Activated T-cell treated with anti-CD3 and anti-CD28 coated beads for 4 hours (primary cell): ENCODE data around the gene PPP1R3C.

ENCODE experiments used
- DNase-seq: peaks from one replicate; pipeline ENCODE4 v3.0.0-alpha.2; 2020

The PPP1R3C gene

DNA sequence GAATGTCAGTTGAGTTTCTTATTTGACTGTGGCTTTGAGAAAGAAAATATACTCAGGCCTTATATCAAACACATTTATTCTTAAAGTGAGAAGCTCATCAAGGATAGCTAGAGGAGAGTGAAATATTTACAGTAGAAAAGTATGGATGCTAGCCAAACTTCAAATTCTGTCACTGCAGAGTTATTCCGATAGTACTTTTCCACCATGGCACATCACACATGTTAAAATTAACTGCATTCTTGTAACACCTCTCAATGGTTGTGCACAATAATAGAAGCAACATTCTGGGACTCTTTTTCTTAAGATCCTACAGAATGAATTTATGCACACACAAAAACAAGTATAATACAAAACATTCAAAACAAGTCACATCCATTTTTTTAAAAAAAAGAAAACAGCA is 4.5 kb downstream of the PPP1R3C start:
- DNase-seq = no peak

DNA sequence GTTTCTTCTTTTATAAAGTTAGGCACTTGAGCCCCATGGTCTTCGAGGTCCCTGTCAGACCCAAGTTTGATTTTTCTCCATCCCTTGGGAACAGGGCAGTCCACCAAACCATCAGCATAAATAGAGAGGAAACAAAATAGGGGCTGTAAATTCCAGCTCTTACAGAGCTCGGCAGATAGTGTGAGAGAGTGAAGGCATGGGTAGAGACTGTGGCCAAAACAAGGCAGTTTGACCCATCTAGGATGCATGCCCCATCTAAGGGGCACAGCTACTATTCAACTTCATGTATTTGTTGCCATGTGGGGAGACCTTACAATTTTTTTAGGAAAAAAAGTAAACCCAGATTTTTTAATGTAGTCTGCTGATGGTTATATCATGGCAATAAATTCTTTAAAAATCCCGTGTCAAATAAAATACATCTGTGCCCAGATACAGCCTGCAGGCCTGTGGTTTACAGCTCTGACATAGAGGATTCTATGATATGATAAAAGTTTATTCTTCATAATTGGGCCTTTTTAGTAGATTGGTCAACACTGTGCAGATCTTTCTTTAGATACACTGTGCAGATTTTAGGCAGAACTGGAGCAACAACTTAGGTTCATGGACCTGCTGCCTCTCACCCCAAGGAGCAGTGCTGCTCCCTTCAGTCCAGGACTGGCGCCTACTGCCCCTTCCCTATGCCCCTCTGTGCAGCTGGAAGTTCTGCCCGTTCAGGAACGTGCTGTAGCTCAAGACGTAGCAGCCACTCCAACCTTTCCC is 5.3 kb downstream of the PPP1R3C start:
- no peak for DNase-seq

DNA sequence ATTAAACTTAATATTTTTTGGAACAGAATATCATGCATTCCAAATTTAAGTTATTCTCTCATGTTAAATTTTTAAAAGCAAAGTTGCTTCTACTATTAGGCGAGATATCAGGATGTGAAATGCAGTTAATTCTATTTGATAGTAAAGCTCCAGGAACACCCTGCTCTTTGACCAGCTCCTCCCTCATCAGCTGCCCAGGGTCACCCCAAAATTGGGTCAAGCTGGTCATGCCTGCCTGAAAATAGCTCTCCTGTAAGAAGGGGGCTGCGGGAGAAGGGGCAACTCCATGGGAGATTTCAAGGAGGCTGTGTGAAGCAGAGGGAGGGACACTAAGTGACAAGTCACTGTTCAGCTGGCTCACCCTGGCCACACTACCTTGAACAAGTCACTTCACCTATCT is 5.9 kb downstream of the PPP1R3C start:
- no peak for DNase-seq

DNA sequence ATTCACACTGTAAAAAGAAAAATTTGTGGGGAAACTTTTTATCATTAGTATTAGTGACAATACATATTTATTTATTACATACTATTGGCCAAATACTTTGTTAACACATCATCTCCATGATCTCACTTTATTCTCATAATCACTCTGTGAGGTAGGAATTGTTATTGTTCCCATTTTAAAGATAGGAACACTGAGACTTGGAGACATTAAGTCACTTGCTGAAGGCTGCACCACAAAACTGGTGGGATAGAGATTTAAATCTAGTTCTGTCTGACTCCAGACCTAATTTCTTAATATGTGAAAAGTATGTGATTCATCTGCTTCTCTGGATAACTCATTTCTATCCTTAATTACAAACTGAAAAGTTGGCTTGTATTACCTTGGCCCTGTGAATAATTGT is 8.2 kb downstream of the PPP1R3C start:
- DNase-seq = no peak

DNA sequence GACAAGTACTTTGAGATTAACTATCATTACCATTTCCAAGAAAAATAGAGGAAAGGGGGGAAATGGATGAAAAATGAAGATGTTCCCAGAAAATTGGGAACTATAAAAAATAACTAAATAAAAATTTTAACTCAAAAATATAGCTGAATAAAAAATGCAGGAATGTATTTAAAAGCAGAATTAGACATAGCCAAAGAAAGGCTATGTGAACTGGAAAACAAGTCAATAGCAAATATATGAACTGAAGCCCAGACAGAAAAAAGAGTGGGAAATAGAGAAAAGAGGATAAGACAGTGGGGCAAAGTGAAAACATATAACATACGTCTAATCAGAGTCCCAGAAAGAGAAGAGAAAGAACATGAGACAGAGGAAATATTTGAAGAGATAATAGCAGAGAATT is 10.3 kb downstream of the PPP1R3C start:
- no peak for DNase-seq

DNA sequence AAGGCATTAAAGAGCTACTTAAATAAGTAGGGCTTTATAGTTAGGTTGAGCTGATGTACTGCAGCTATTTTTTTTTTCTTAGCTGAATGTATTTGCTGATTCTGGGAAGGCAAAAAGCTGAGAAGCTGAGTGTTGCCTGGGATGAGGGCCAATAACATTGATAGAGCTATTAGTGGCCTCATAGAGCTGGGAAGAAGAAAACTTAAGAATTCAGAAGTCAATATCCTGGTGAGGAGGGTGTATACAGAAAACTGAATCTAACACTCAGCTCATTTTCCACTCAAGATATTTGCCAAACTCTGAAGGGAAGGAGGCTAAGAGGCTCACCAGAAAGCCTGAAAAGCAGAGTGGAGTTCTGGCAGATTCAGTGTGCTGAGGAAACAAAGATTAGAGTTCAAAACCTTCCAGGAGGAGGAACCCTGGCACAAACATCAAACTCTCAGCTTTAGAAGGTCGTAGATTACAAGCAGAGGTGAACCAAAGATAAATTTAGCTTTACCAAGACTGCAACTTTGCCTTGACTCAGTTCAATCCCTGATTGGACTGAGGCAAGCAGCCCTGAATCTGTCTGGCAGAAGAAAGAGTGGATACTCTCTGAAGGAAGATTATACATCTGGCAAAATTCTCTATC is 11.3 kb downstream of the PPP1R3C start:
- DNase-seq = no peak

DNA sequence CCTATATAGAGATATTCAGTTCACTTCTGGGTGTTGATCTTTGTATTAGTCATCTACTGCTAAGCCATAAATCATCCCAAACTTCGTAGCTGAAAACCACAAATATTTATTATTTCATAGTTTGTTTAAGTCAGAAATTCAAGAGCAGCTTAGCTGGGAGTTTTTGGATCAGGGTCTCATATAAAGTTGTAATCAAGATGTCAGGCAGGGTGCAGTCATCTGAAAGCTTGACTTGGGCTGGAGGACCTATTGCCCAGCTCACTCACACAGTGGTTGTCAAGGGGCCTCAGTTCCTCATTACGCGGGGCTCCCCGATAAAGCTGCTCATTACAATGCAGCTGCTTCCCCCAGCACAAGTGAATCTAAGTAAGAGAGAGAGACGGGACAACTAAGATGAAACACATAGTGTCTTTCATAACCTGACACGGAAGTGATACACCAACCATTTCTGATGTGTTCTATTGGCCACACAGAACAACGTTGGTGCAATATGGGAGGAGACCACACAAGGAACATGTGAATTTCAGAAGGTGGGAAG is 15.7 kb downstream of the PPP1R3C start:
- no peak for DNase-seq

DNA sequence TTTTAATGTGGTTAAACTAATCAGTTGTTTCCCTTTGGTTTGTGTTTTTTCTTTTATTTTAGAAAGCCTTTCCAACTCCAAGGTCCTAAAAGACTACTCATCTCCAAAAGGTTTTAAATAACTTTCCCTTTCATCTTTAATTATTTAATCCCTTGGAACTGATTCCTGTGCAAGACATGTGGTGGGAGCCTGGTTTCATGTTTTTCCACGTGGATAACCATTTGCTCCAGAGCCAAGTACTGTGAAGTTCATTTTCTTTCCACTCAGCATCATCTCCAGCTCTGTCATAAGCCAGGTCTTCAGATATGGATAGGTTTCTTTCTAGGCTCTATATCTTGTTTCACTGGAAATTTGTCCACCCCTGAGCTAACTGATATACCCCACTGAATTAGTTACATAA is 16.7 kb downstream of the PPP1R3C start:
- no peak for DNase-seq

DNA sequence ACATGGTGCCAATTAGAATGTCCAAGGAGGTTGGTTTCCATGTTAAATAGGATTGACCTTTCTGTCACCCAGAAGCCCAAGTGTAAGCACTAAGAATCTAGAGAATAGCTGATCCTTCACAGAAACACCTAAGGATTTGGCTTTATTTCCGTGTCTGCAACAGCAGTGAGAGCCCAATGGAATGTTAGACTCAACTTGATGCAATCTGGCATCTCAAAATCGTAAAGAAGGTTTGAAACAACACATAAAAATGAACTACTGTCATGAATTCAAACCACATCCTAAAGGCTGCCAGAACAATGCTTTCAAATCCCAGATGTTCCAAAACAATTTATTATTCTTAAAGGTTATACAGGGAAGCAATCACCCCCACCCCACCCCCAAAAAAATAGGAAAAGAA is 18.6 kb downstream of the PPP1R3C start:
- DNase-seq = no peak

DNA sequence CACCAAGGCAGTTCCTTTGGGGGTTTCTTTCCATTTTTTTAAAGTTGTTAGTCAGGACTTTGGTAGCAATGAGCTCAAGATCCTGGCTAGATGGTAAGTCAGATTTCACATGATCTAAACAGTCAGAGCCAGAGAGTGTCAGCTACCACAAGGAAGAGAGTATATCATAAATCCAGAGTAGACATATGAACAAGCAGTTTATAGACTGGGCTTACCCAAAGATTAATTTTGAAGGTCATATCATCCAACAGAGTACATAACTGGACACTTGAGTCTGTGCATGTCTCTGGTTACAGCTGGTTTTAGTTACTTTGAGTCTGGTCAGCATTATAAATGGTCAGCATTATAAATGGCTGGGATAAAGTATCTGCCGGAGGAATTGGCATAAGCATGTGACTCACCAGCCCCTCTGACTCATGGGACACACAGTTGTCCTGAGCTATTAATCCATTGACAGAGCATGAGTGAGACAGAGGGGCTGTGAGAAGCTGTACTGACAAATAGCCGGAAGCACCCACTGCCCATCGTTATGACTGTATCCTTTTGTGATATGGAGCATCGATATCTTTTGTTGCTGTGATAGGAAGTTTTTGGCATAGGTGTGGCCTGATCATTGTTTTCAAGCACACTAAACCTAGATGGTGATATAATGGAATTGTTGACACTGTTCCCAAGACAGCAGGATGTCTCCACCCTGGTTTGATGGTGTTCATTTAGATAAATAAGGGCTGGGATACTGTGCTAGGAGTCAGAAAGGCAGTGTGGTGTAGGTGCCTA is 19.3 kb downstream of the PPP1R3C start:
- DNase-seq = no peak

DNA sequence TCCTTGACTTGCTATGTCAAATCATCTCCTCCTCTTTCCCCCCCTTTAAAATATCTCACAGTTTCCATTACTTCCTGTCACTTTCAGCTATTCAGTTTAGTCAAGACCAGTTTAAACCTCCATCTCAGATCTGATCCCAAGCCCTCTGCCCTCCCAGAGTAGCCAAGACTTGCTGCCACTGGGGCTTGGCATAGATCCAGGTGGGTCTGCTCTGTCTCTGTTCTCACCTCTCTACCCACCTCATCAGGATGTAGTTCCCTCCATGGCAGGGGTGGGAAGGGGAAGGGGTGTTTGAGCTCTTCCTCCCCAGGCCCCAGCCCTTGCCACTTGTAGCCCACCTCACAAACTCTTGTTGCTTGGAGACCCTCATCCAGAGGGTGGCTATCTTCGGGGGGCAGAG is 22.0 kb downstream of the PPP1R3C start:
- no peak for DNase-seq

DNA sequence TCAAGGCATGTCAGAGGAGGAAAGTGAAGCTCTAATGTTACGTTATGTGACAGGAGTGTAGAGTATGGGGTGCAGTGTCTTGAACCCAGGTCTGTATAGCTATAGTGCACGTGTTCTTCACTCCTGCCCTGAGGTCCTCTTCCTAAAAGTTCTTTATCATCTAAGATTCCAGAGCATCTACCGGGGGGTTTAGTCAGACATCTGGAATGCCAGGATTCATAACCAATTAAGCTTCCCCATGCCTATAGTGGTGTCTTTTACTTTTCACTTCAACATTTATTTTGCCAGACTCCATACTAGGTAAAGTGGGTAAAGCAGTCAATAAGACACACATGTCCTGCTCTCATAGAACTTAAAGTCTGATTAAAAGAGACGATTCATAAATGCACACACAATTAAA is 22.4 kb downstream of the PPP1R3C start:
- no peak for DNase-seq

DNA sequence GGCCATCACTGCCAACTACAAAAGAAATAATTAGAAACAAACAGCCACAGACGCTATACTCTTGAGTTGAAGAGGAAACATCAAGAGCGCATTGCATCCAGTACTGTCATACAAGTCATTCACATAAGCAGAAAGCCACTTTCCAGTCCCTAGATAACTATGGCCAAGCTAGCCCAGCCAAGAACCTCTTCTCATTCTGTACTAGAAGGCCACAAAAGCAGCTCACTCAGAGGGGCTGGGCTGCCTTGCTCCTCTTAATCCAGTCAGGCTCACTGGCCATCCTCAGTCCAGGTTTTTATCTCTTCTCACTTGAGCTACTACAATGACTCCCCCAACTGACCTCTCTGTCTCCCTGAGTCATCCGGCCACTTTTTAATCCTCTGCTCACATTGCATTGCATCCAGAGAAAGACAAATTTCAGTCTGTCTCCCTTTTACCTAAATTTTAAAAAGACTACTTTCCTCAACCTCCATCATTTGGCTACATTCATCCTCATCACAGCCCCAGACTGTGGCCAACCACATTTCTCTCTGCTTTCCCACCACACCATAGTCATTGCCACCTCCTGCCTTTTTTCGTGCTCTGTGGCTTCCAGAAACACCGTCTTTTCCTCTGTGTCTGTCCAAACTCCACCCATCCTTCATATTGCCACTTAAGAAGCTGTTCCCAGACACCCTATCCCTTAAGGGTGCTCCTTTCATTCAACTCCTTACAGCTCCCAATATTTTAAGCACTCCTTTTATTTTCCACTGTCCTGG is 25.0 kb downstream of the PPP1R3C start:
- DNase-seq = no peak

DNA sequence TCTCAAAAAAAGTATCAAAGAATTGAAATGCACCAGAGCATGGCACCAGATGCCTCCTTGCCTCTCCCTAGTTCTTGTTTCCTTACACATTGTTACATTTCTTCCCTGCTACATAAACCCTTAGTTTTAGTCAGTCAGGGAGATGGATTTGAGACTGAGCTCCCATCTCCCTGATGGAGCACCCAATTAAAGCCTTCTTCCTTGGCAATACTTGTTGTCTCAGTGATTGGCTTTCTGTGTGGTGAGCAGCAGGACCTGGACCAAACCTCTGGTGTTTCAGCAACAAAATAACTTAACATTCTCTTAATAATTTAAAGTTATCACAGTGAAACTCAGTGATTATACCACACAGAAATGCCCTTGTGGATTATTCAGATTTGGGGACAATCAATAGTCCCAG is 26.9 kb downstream of the PPP1R3C start:
- no peak for DNase-seq

DNA sequence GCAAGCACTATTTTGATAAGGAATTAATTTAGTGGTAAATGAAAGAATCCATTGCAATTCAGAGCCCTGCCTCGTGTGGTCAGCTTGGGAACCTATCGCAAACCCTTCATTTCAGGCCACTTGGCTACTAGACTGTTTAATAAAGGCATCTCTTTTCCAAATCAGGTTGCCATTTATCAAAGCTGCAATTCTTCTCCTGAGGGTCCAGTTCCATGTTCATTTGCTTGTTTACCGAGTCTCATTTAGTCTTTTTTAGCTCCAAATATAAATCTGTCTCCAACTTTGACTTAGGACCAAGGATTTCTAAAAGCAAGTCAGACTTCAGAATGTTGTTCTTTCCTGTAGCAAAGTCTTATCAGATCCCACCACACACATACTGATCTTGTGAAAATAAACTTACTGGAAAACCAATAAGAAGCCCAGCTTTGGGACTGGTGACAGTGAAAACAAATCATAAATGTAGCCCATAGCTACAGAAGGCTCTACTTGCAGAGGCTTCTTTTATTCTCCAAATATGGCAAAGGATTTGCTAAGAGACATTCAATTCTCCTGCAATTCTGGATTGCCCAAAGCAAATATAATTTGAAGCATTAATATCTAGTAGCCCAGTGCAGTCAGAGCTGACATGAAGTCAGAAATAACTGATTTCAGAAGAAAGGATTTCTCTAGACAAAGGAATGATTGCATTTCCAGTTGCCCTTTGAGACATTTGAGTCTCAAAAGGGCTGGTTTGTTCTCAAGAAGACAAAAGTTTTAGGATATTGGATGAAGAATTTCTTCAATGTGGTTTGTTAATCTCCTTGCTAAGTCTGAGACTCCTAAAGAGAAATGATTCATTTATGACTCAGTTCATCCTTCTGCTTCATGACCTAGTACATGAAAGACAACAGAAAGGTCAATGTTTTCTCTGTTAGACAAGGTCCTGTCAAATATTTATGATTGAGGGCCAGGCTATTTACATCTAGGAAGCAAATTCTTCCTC is 28.0 kb downstream of the PPP1R3C start:
- no peak for DNase-seq

DNA sequence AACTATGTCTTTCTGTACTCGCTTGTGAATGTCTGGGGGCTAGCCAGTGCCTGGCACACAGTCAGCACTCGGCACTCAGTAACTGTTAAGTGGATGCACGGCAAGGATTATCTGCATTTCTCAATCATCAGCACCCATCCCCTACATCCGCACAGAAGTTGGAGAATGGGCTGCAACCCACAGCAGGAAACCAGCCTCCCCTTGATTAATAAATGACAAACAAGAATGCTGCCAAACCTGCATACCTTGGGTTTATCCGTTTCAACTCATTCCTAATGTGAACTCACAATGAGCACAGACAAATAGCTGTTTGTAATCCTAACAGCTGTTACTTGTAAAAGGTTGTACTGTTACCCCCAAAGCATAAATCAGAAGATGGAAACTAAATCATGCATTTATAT is 28.9 kb downstream of the PPP1R3C start:
- DNase-seq = no peak

DNA sequence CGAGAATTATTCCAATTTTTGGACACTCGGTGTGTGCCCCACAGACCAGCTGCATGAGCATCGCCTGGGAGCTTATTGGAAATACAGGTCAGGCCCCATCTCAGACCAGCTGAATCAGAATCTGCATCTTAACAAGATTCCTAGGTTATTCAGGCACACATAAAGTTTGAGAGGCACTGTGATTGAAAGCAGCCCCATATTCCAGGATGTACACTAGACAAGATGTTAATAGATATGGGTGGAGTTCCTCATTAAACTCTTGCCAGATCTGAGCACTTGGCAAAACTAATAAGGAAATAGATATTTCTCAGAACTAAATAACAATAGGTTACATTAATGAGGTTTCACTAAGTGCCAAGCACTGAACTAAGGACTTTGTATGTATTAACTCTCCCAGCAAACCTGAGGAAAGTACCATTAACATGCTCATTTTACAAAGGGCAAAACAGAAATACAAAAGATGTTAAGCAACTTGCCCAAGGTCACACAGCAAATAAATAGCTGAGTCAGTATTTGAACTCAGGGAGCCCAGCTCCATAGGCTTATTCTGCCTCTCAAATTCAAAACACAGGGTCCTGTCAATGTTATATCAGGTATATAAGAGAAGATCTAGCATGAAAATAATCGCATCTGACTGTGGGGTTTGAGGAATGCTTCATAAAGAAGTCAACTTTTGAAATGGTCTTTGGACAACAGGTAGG is 29.9 kb downstream of the PPP1R3C start:
- DNase-seq = no peak

DNA sequence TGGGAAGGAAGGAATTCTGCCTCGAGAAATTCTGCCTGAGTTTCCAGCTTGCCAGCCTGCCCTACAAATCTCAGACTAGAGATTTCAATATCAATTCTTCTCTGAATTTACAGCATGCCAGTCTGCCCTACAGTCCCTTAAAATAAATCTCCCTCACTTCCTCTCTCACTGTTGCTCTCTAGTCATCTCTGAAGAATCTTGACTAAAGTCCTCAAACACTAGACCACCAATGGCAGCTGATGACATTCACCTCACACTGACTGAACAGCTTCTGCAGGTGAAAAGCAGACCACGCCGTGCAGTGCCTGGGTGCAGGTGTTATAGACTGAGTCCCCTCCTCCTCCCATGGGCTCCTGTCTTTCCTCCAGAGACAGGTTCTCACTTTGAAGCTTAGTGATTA is 30.4 kb downstream of the PPP1R3C start:
- no peak for DNase-seq

DNA sequence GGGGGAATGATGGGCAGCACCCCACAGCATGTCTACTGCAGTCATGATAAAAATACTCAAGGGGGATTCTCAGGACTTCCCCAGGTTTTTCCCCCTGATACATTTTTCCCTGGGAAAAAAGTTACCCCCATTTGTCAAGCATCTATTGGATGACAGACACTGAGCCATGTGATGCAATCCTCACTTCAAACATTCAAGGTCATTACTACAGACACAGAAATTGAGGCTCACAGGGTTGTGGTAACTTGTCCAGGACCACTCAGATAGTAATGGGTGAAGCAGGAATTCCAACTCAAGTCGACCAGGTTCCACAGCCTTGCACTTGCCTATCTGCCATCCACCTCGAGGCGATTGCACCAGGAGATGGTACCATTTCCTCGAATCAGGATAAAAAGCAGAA is 31.7 kb downstream of the PPP1R3C start:
- no peak for DNase-seq

DNA sequence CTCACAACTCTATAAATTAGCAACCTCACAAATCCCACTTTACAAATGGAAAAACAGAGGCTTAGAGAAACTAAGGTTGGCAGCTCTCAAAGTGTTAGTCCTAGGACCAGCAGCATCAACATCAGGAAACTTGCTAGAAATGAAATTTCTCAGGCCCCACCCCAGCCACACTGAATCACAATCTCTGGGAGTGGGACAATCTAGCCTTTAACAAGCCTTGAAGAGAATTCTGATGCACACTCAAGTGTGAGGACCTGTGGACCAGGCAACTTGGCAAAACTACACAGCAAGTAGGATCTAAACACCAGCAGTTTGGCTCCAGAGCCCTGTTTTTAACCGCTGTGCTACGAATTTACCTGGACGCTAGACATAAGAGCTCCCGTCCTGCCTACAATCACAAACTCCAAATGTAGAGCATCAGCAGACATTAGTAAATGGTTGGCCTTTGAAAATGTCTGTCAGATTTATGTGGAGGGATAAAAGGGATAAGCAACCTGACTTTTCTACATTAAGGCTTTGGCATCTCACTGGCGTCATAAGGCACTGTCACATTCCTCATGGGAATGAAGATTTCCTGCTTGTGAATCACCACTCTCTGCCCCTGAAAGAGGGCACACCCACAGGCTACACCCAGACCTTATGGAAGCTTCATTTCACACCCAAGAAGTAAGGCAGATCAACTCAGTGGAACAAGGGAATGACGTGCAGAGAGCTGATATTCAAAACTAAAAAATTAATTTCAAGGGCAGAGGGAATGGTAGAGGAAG is 34.5 kb downstream of the PPP1R3C start:
- DNase-seq = no peak
